Loucy (cell line): ENCODE results near the gene CHMP4A.

Experiments used
- H2AFZ ChIP-seq: fragments of 200-600 bp; sonication (generic); 2 replicates; pipeline ENCODE4 v1.6.0; 2016; ENCODE audit warnings: antibody characterized with exemption, mild to moderate bottlenecking, low read length, moderate library complexity
- H3F3A ChIP-seq: fragments of 200-600 bp; 2 replicates; pipeline ENCODE4 v1.6.0; 2016; ENCODE audit warnings: antibody characterized with exemption, low read depth, mild to moderate bottlenecking
- H3K27me3 ChIP-seq: fragments of 200-600 bp; sonication (generic); 2 replicates; pipeline ENCODE4 v1.6.1; 2014; ENCODE audit warnings: low read length, mild to moderate bottlenecking; ENCODE audit not compliant: insufficient read depth, poor library complexity, severe bottlenecking
- H3K36me3 ChIP-seq: fragments of 200-600 bp; sonication (generic); 2 replicates; pipeline ENCODE4 v1.6.1; 2016; ENCODE audit warnings: low read length; ENCODE audit not compliant: insufficient read depth
- H3K4me1 ChIP-seq: fragments of 200-600 bp; sonication (generic); 2 replicates; pipeline ENCODE4 v1.5.1; 2014; ENCODE audit warnings: low read length, mild to moderate bottlenecking; ENCODE audit not compliant: insufficient read depth, poor library complexity, severe bottlenecking
- H3K4me2 ChIP-seq: fragments of 200-600 bp; sonication (generic); 2 replicates; pipeline ENCODE4 v1.6.0; 2014; ENCODE audit warnings: antibody characterized with exemption, low read length, low read depth, mild to moderate bottlenecking; ENCODE audit not compliant: poor library complexity, severe bottlenecking
- H3K4me3 ChIP-seq: fragments of 200-600 bp; sonication (generic); 2 replicates; pipeline ENCODE4 v1.5.1; 2014; ENCODE audit warnings: low read length, mild to moderate bottlenecking, mixed read lengths; ENCODE audit not compliant: poor library complexity, severe bottlenecking
- H3K79me2 ChIP-seq: fragments of 200-600 bp; sonication (generic); 2 replicates; pipeline ENCODE4 v1.6.1; 2014; ENCODE audit warnings: low read length; ENCODE audit not compliant: insufficient read depth
- H3K9ac ChIP-seq: fragments of 200-600 bp; sonication (generic); 2 replicates; pipeline ENCODE4 v1.6.0; 2014; ENCODE audit warnings: mild to moderate bottlenecking, low read depth, low read length, moderate library complexity; ENCODE audit not compliant: poor library complexity, severe bottlenecking
- H3K9me2 ChIP-seq: fragments of 200-600 bp; sonication (generic); replicated peaks from 2 replicates; pipeline ENCODE4 v1.6.1; 2016; ENCODE audit warnings: low read depth, low read length, mixed read lengths
- H3K9me3 ChIP-seq: fragments of 200-600 bp; sonication (generic); 2 replicates; pipeline ENCODE4 v1.6.1; 2014; ENCODE audit warnings: mild to moderate bottlenecking, antibody characterized with exemption, low read length, low read depth; ENCODE audit not compliant: insufficient read depth
- H4K20me1 ChIP-seq: fragments of 200-600 bp; sonication (generic); 2 replicates; pipeline ENCODE4 v1.6.0; 2014; ENCODE audit warnings: antibody characterized with exemption, low read length, mild to moderate bottlenecking; ENCODE audit not compliant: insufficient read depth, poor library complexity, severe bottlenecking
- CTCF ChIP-seq: fragments of 200-600 bp; sonication (generic); conservative IDR thresholded peaks from 2 replicates; pipeline ENCODE4 v1.5.1; 2014; ENCODE audit warnings: mild to moderate bottlenecking, antibody characterized with exemption, low read length
- EZH2phosphoT487 ChIP-seq: fragments of 200-600 bp; IDR thresholded peaks from 2 replicates; pipeline ENCODE4 v1.6.1; 2018; ENCODE audit warnings: antibody characterized with exemption, mild to moderate bottlenecking, moderate library complexity, borderline replicate concordance

The CHMP4A gene

GRCh38 chr14:24165785-24166184 lies 47.5 kb downstream of the CHMP4A start:
- Histone ChIP-seq H3K4me2 (no peak overlapping the region), H3K4me1 (peaks cover 9% of the 10 kb centered on the region)

GRCh38 chr14:24164518-24164991 lies 48.7 kb downstream of the CHMP4A start:
- no peak for TF ChIP-seq EZH2phosphoT487
- TF ChIP-seq CTCF = no peak
- no peak overlapping the region for H3K9ac ChIP-seq

More at GRCh38 chr14:24165785-24166184, 47.5 kb downstream of the CHMP4A start:
- Histone ChIP-seq H3K4me3 (no peak overlapping the region), H3K36me3 (peaks cover 10% of the 10 kb centered on the region; the same call in 1 of the 2 replicates), H3K27me3 (no peaks in the 10 kb centered on the region), H4K20me1 (no peaks in the 10 kb centered on the region), H3K9ac (no peak overlapping the region), H3K79me2 (peaks cover 9% of the 10 kb centered on the region; the same call in 1 of the 2 replicates), H3F3A (no peaks in the 10 kb centered on the region), H2AFZ (no peak overlapping the region), H3K9me3 (no peaks in the 10 kb centered on the region), H3K9me2 (no peaks in the 10 kb centered on the region)
- TF ChIP-seq EZH2phosphoT487 (no peak), CTCF (no peak)

GRCh38 chr14:24162093-24162492 lies 51.2 kb downstream of the CHMP4A start:
- TF ChIP-seq CTCF (no peak), EZH2phosphoT487 (no peak)
- Histone ChIP-seq H3K9ac (peak overlapping the region; percentile 73), H3K36me3 (peaks cover 24% of the 10 kb centered on the region; the same call in 1 of the 2 replicates), H3K27me3 (no peaks in the 10 kb centered on the region), H3K9me3 (no peaks in the 10 kb centered on the region), H3K4me2 (peak overlapping the region; percentile 84), H2AFZ (no peak overlapping the region), H3K79me2 (peaks cover 9% of the 10 kb centered on the region; the same call in 1 of the 2 replicates), H4K20me1 (no peaks in the 10 kb centered on the region), H3F3A (no peaks in the 10 kb centered on the region; the same call in 1 of the 2 replicates), H3K9me2 (no peaks in the 10 kb centered on the region), H3K4me3 (peak overlapping the region; percentile 82), H3K4me1 (peaks cover 13% of the 10 kb centered on the region)

More at GRCh38 chr14:24164518-24164991, 48.7 kb downstream of the CHMP4A start:
- H3K9me2 ChIP-seq = no peaks in the 10 kb centered on the region
- H4K20me1 ChIP-seq = no peaks in the 10 kb centered on the region
- no peaks in the 10 kb centered on the region for H3K9me3 ChIP-seq
- H3K4me3 ChIP-seq = no peak overlapping the region
- H3K27me3 ChIP-seq = no peaks in the 10 kb centered on the region
- peaks cover 9% of the 10 kb centered on the region; the same call in 1 of the 2 replicates for H3K79me2 ChIP-seq
- peaks cover 13% of the 10 kb centered on the region for H3K4me1 ChIP-seq
- peaks cover 14% of the 10 kb centered on the region; the same call in 1 of the 2 replicates for H3K36me3 ChIP-seq
- H3K4me2 ChIP-seq = no peak overlapping the region
- H3F3A ChIP-seq = no peaks in the 10 kb centered on the region; the same call in 1 of the 2 replicates
- no peak overlapping the region for H2AFZ ChIP-seq
